HCT116 (cell line): ENCODE data around the gene KNOP1. TPM values are rescaled to one million over a fixed set of nuclear protein-coding genes. Genes with fewer than 3 reads are reported as not detected.

Source experiments
- ATAC-seq: fragments of 200-7000 bp; cut with Tn5 transposase; 2 replicates; pipeline ENCODE4 v1.9.1; 2020; ENCODE audit warnings: mild to moderate bottlenecking, moderate library complexity
- BruUV-seq: library from RNA; stranded (reverse); fragments of 400-500 nt; replicated peaks from 2 replicates; lab custom pipeline; 2021; lab: Mats Ljungman, UMichigan
- CTCF ChIA-PET: fragments of 300-600 bp; sonication (Branson Sonifier 250); formaldehyde crosslinking; loops from one replicate; lab custom pipeline; 2021; ENCODE audit warnings: antibody characterized with exemption; lab: Charles Lee
- POLR2A ChIA-PET: fragments of 300-600, 350-600 bp; sonication (Branson Sonifier 250); formaldehyde crosslinking; loops from one replicate; lab custom pipeline; 2021; ENCODE audit warnings: antibody characterized with exemption; lab: Charles Lee
- RAD21 ChIA-PET, 2 experiments: fragments of 300-600 bp; sonication (Branson Sonifier 250); formaldehyde crosslinking; loops; one replicate each; lab custom pipeline; 2023; ENCODE audit warnings: low total read pairs in 2 of 2; ENCODE audit not compliant: uncharacterized antibody in 2 of 2, unreplicated experiment in 2 of 2, low non-redundant PET in 1 of 2; lab: Charles Lee
- DNase-seq: peaks from one replicate; pipeline ENCODE4 v3.0.0-alpha.2; 2010; ENCODE audit warnings: low read depth, low spot score
- H2AFZ ChIP-seq: fragments of 200-600 bp; shearing (Covaris generic), sonication (generic); 2 replicates; pipeline ENCODE4 v1.6.1; 2017; ENCODE audit warnings: low read depth, mixed run types, mixed read lengths, antibody characterized with exemption, low read length; ENCODE audit not compliant: poor library complexity, severe bottlenecking
- H3K27ac ChIP-seq: 2 replicates; pipeline ENCODE4 v1.5.1; 2012; ENCODE audit warnings: low read depth, low read length
- H3K27me3 ChIP-seq: fragments of 200-600 bp; sonication (generic); 2 replicates; pipeline ENCODE4 v1.6.1; 2016; ENCODE audit warnings: mixed run types, low read length, mixed read lengths; ENCODE audit not compliant: insufficient read depth
- H3K36me3 ChIP-seq, 2 experiments: fragments of 200-500 bp in 1 of 2; fragments of 200-600 bp in 1 of 2; sonication (Bioruptor generic) in 1 of 2; sonication (generic) in 1 of 2; 2 replicates each; pipeline versions ENCODE4 v1.5.1 to v1.6.1; 2014 to 2016; ENCODE audit warnings: low read length in 2 of 2, inconsistent platforms in 1 of 2, mixed read lengths in 1 of 2, mixed run types in 1 of 2; ENCODE audit not compliant: insufficient read depth in 2 of 2, control insufficient read depth in 1 of 2
- H3K4me1 ChIP-seq, 2 experiments: fragments of 200-600 bp in 1 of 2; sonication (generic) in 1 of 2; 2 replicates each; pipeline versions ENCODE4 v1.5.1 to v1.6.1; 2012 to 2017; ENCODE audit warnings: low read length in 2 of 2, inconsistent platforms in 1 of 2, mild to moderate bottlenecking in 1 of 2, mixed read lengths in 1 of 2, mixed run types in 1 of 2, moderate library complexity in 1 of 2; ENCODE audit not compliant: insufficient read depth in 2 of 2, control insufficient read depth in 1 of 2
- H3K4me2 ChIP-seq: fragments of 200-600 bp; sonication (generic); 2 replicates; pipeline ENCODE4 v1.6.1; 2017; ENCODE audit warnings: mixed run types, low read length, mixed read lengths
- H3K4me3 ChIP-seq, 2 experiments: fragments of 200-600 bp in 1 of 2; sonication (generic) in 1 of 2; replicated peaks in 1 of 2; 2 replicates each; pipeline ENCODE4 v1.5.1; 2011 to 2016; ENCODE audit warnings: low read length in 2 of 2, control low read depth in 1 of 2, low read depth in 1 of 2, mild to moderate bottlenecking in 1 of 2, mixed read lengths in 1 of 2, mixed run types in 1 of 2
- H3K79me2 ChIP-seq: fragments of 200-600 bp; sonication (generic); 2 replicates; pipeline ENCODE4 v1.6.1; 2017; ENCODE audit warnings: mild to moderate bottlenecking, mixed run types, low read length, moderate library complexity, mixed read lengths; ENCODE audit not compliant: insufficient read depth
- H3K9ac ChIP-seq: fragments of 200-600 bp; sonication (generic); 2 replicates; pipeline ENCODE4 v1.6.1; 2016; ENCODE audit warnings: low read length, mixed read lengths
- H3K9me2 ChIP-seq: fragments of 200-600 bp; sonication (generic), shearing (Covaris generic); 2 replicates; pipeline ENCODE4 v1.6.1; 2017; ENCODE audit warnings: mixed run types, mild to moderate bottlenecking, moderate library complexity; ENCODE audit not compliant: insufficient read depth
- H3K9me3 ChIP-seq, 2 experiments: fragments of 200-500 bp in 1 of 2; fragments of 200-600 bp in 1 of 2; sonication (Bioruptor generic) in 1 of 2; sonication (generic) in 1 of 2; 2 replicates each; pipeline ENCODE4 v1.6.1; 2014 to 2017; ENCODE audit warnings: low read length in 2 of 2, mixed read lengths in 2 of 2, inconsistent platforms in 1 of 2, low read depth in 1 of 2, mild to moderate bottlenecking in 1 of 2, mixed run types in 1 of 2, moderate library complexity in 1 of 2; ENCODE audit not compliant: control insufficient read depth in 1 of 2, insufficient read depth in 1 of 2
- H4K20me1 ChIP-seq: fragments of 200-600 bp; sonication (generic), shearing (Covaris generic); 2 replicates; pipeline ENCODE4 v1.6.1; 2017; ENCODE audit warnings: mixed run types, mild to moderate bottlenecking, moderate library complexity; ENCODE audit not compliant: insufficient read depth
- CBX3 ChIP-seq: IDR thresholded peaks from 2 replicates; pipeline ENCODE4 v1.6.1; 2012; ENCODE audit warnings: low read depth
- EZH2 ChIP-seq: fragments of 200-600 bp; sonication (generic); IDR thresholded peaks from 2 replicates; pipeline ENCODE4 v1.6.1; 2017; ENCODE audit warnings: antibody characterized with exemption, mixed run types
- EZH2phosphoT487 ChIP-seq: fragments of 200-600 bp; IDR thresholded peaks from 2 replicates; pipeline ENCODE4 v1.6.1; 2018; ENCODE audit warnings: antibody characterized with exemption, borderline replicate concordance
- JUND ChIP-seq: IDR thresholded peaks from 2 replicates; pipeline ENCODE4 v1.6.1; 2012
- MAX ChIP-seq: IDR thresholded peaks from 2 replicates; pipeline ENCODE4 v1.6.1; 2012
- POLR2AphosphoS5 ChIP-seq: IDR thresholded peaks from 2 replicates; pipeline ENCODE4 v1.6.1; 2011; ENCODE audit warnings: mild to moderate bottlenecking, low read depth, low read length, moderate library complexity
- RAD21 ChIP-seq: IDR thresholded peaks from 2 replicates; pipeline ENCODE4 v1.6.1; 2012; ENCODE audit warnings: low read depth, mild to moderate bottlenecking
- SP1 ChIP-seq: IDR thresholded peaks from 2 replicates; pipeline ENCODE4 v1.6.1; 2012; ENCODE audit warnings: low read depth
- SRF ChIP-seq: IDR thresholded peaks from 2 replicates; pipeline ENCODE4 v1.6.1; 2012; ENCODE audit warnings: low read depth
- TCF7L2 ChIP-seq: IDR thresholded peaks from 2 replicates; pipeline ENCODE4 v1.7.0; 2011; ENCODE audit warnings: borderline replicate concordance, inconsistent platforms; ENCODE audit not compliant: insufficient read depth, insufficient read length; ENCODE audit errors: extremely low read depth
- YY1 ChIP-seq: IDR thresholded peaks from 2 replicates; pipeline ENCODE4 v1.6.1; 2011; ENCODE audit warnings: low read length, low read depth, moderate library complexity, mild to moderate bottlenecking; ENCODE audit not compliant: insufficient replicate concordance; ENCODE audit errors: extremely low read depth
- ZBTB33 ChIP-seq: IDR thresholded peaks from 2 replicates; pipeline ENCODE4 v1.6.1; 2011; ENCODE audit warnings: mild to moderate bottlenecking, low read length, moderate library complexity; ENCODE audit not compliant: insufficient replicate concordance; ENCODE audit errors: extremely low read depth
- ZFX ChIP-seq: fragments of 450-650 bp; IDR thresholded peaks from 2 replicates; pipeline ENCODE4 v1.6.1; 2017
- ZNF274 ChIP-seq: fragments of 200-500 bp; sonication (Bioruptor generic); IDR thresholded peaks from 2 replicates; pipeline ENCODE4 v1.6.1; 2014; ENCODE audit warnings: mild to moderate bottlenecking, low read depth, low read length, inconsistent platforms
- intact Hi-C: fragments of 100-400 bp; cut with micrococcal nuclease; formaldehyde crosslinking; loops from 2 replicates; pipeline ENCODE4 v1.10.0; 2022
- total RNA-seq: library from RNA; stranded (reverse); gene quantifications from one replicate; pipeline ENCODE4 v1.2.1, GENCODE V29; 2021; ENCODE audit not compliant: unreplicated experiment

Gene KNOP1
- total RNA-seq, 1 experiment from 2014 or later, result 34.6 TPM

- BruUV-seq, result no TSS peak
- no peaks in the 10 kb centered on the region for H3K9me3 ChIP-seq
- no peak overlapping the region for H3K27ac ChIP-seq
- ChIA-PET CTCF (no interaction called here), RAD21 (no interaction called here), POLR2A (no interaction called here)
- no peaks in the 10 kb centered on the region for H4K20me1 ChIP-seq
- H3K4me3 ChIP-seq, result no peak overlapping the region
- H3K4me2 ChIP-seq, result no peak overlapping the region
- no peaks in the 10 kb centered on the region for H3K9me2 ChIP-seq
- no peaks in the 10 kb centered on the region for H3K27me3 ChIP-seq
- no peak for TF ChIP-seq JUND
- TF ChIP-seq ZNF274, result no peak
- no peak for TF ChIP-seq TCF7L2
- TF ChIP-seq POLR2AphosphoS5, result no peak
- TF ChIP-seq EZH2phosphoT487, result no peak
- no peak for TF ChIP-seq MAX
- no peak for TF ChIP-seq YY1
- no peak for TF ChIP-seq EZH2
- TF ChIP-seq RAD21, result no peak
- no peak for TF ChIP-seq ZFX
- TF ChIP-seq CBX3, result no peak
- TF ChIP-seq SRF, result no peak
- TF ChIP-seq SP1, result no peak
- no peak for TF ChIP-seq ZBTB33
- DNase-seq, result no peak
- intact Hi-C loops, result no loop called here
- ATAC-seq, result no peak
- H3K36me3 ChIP-seq, result no peaks in the 10 kb centered on the region; a peak in 1 of 4 replicates
- H2AFZ ChIP-seq, result no peak overlapping the region
- H3K4me1 ChIP-seq, result no peaks in the 10 kb centered on the region
- H3K9ac ChIP-seq, result no peak overlapping the region
- no peaks in the 10 kb centered on the region for H3K79me2 ChIP-seq
Measured at GRCh38 chr16:19683453-19684236, 34.4 kb downstream of the KNOP1 start.
